SHP77 (cell line): Measurements from ENCODE around the gene MRTO4.
A peak's percentile ranks its signal among the peaks of the same experiment; 100 is the strongest.
"Not testable (repeated sequence)": the region's sequence is repeated elsewhere in the genome, so short reads cannot be mapped to it uniquely, and the experiment has no call there.

Source experiments
- DNase-seq, 2 experiments: peaks; one replicate each; lab custom pipeline; 2025; lab: John Stamatoyannopoulos, UW

Gene MRTO4

DNA sequence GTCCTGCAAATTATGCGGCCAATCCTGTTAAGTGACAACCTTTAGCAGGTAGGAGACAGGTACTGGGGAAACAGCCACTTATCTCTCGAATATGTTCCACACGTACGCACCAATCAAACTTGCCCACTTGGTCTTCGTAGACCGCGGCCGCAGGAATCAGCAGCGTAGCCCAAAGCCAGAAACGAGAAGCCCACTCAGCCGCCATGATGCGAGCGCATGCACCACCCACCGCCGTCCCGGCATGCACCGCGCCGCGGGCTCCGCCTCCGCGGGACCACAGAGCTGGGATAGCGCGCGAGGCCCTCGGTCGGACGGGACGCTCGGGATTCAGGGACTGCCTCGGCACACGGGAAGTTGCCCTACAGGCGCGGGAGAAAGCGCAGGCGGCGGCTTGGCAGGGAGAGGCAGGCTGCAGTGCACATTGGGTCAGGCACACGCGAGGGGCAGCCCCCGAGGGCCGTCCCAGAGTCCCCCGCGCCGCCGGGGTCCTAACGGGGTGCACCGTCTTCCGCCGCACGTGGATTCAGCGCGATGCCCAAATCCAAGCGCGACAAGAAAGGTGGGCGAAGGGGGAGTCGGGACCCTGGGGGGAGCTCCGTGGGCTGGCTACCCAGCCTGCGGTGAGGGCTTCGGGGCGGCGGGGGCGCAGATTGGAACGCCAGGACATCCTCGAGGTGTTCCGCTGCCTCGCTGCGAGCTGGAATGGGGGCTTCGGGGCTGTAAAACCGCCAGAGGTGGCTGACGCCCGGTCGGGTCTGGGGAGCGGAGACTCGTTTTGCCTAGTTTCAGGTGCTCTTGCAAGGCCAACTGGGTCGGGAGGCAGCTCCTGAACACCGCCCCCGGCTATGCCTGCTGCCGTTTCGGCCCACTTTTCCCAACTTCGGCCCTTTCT, at the start of gene MRTO4, which contains the start of gene EMC1:
TSS of gene MRTO4 (plus strand) at position 501 of the 892 bp plus-strand sequence. CDS start at position 532, 31 bp downstream.
TSS of gene EMC1 (minus strand) at position 220 of the 892 bp plus-strand sequence. CDS start at position 205, 15 bp downstream.
- DNase-seq: peak; percentile 70 to 83

DNA sequence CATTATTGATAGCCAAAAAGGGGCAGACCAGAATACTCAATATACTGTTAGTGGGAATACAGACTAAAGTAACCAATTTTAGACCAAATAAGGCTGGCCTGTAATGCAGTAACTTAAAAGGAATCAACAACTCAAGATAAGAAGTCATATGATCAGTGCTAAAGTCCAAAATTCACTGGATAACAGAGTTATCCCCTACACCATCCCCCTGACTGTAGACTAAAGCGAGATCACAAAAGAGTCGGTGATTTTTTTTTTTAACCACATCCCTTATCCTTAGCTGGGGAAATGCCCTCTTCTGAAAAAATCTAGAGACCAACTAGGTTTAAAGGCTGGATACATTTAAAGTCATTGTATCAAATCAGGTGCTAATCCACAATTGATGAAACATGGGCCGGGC, 49.2 kb upstream of the MRTO4 start:
- DNase-seq: no peak

DNA sequence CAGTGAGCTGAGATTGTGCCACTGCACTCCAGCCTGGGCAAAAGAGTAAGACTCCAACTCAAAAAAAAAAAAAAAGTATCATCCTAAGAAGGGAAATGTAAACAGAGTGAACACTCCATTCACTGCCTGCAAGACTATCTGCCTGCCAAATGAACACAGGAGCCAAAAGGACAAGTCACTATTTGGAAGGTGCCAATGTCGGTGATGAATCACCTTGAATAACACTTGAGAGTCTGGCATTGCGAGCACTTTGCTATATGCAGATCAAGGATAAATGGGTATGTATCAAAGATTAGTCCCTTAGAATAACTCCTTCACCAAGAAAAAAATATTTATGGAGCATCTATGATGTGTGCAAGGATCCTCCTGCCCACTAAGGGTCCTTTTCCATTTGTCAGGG, 48.2 kb upstream of the MRTO4 start:
- DNase-seq: no peak

- DNase-seq: no peak
These were observed 46.9 kb upstream of the MRTO4 start for GRCh38 chr1:19204446-19205266.

DNA sequence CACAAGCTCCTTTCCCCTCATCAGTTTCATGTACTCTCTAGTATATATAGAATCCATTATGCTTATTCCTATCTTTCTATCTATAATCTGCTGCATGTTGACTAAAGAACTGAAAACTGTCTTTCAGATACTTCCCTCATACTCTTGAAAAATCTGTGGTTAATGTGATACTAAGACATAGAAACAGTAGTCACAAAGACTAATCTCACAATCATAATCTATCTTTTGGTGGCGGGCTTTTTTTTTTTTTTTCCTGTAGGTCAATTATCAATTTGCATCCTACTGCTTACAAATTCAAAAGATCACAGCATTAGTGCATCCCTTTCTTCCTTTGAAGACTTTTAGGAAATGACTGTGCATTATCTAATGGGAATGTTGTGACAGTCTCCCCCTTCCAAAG, 46.2 kb upstream of the MRTO4 start:
- no peak for DNase-seq

- DNase-seq: no peak
These were observed 45.8 kb upstream of the MRTO4 start for GRCh38 chr1:19205845-19206244.

DNA sequence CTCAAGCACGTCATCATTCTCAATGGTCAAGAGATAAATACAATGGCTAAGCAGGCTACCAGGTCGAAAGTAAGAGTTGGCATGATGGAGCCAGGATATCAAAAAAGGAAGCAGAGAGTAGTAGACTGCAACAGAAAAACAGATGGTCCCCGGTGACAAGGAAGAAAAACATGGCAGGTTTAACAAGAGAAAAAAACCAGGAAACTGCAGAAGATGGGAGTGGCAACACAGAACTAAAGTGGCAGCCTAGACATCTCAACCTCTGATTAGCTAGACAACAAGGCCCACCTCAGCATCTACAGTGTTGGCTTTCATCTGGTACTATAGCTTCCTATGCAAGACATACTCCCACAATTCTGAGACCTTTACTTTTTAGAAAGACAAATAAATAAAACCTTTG, 44.7 kb upstream of the MRTO4 start:
- no peak for DNase-seq

DNA sequence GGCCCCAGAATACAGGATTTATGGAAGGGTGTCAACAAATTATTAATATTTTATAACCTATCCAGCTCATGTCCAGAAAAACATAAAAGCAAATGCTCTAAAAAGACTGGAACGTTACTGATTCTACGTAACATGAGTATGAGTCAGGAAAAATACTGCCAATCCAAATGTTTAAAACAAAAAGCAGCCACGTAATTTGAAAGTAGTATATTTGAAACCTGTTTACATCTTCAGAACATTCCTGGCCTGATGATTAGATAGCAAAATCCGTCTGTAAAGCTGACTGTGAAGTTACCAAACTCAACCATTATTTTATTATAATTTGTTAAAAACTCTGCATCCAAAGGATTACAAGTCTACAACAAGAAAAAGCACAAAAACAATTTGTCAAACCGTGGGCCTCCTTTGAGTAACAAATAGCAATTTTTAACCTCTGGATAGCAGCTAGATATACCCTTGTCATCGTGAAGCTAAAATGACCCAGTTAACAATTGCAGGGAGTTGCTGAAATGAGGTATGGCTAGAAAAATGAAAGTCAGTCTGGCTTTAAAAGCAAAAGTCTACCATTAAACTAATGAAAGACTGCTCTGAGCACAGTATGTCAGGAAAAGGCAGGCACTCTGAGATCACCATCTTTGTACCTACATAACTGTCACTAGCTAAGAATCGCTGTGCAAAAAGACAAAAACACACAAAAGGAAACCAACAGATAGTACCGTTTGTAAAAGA, 42.7 kb upstream of the MRTO4 start:
- no peak for DNase-seq

GRCh38 chr1:19209439-19209989, 42.1 kb upstream of the MRTO4 start:
- DNase-seq: no peak

GRCh38 chr1:19209990-19210771, 41.4 kb upstream of the MRTO4 start, which contains the start of gene UBR4:
TSS of gene UBR4 (minus strand) at chr1:19210266. CDS start at chr1:19210248, 18 bp downstream.
- peak; percentile 95 to 96 for DNase-seq

DNA sequence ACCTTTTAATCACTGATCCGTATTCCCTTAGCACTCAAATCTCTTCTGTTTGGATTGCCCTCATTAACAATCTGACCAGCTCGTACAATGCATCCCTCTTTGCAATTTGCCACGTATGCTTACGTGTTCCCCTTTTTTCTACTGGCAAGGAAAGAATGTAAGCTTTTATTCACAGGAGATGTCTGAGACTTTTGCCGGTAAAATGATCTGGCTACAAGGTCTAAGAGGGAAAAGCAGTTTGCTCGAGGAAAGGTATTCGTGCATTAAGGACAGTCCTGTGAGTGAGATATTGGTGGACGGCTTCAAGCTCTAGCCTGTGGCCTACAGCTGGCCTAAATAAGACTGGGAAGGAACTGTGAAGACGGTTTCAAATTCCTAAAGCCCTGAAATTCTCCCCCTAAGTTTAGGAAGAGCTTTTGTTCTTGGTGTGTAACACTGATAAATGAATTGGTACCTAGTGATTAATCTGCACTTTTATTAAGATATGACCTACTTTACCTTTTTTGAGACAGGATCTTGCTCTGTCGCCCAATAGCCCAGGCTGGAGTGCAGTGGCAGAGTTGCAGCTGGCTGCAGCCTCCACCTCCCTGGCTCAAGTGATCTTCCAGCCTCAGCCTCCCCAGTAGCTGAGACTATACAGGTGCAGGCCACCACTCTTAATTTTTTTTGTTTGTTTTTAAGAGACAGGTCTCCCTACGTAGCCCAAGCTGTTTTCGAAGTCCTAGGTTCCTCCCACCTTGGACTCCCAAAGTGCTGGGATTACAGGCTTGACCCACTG, 40.6 kb upstream of the MRTO4 start:
- no peak for DNase-seq

GRCh38 chr1:19212167-19212566, 39.4 kb upstream of the MRTO4 start:
- no peak for DNase-seq

- DNase-seq: no peak
These were observed 38.0 kb upstream of the MRTO4 start for GRCh38 chr1:19213580-19213979.

DNA sequence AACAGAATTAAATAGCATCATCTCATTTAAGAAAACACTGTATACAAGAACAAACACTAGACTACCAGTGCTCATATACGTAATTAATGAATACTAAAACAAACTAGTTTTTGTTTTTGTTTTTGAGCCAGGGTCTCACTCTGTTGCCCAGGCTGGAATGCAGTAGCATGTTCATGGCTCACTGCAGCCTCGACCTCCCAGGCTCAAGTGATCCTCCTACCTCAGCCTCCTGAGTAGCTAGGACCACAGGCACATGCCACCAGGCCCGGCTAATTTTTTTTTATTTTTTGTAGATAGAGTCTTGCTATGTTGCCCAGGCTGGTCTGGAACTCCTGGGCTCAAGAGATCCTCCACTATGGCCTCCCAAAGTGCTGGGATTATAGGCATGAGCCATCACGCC, 35.0 kb upstream of the MRTO4 start:
- DNase-seq: not testable (repeated sequence)

- DNase-seq: no peak
These were observed 32.2 kb upstream of the MRTO4 start for GRCh38 chr1:19219451-19219850.

DNA sequence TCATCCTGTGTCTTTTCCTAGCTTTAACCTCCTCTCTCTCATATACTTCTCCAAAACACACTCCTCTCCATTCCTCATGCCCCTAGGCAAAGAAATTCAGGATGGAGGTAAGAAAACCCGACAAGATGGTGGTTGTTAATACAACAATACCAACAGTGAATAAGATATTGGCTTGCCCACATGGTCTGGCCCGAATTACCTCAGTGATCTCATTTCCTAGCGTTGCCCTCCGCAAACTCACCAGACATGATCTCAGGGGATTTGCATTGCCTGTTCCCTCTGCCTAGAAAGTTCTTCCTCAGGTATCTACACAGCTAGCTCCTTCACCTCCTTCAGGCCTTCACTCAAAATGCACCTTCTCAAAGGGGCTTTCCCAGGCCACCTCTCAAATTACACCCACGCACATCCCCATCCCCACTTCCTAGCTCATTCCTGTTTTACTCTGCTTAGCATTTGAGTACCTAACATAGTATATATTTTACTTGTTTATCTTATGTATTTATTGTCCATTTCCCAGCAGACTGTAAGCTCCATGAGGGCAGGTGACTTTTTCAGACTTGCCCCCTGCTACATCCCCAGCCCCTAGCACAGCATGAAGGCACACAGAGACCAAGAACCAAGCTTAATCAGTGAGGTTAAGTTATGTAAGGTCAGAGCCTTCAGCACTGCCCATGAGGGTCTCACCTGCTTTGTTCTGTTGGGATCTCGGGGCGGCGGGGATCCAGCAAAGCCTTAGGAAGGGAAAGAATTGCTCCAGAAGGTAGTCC, 31.3 kb upstream of the MRTO4 start:
- DNase-seq: no peak

DNA sequence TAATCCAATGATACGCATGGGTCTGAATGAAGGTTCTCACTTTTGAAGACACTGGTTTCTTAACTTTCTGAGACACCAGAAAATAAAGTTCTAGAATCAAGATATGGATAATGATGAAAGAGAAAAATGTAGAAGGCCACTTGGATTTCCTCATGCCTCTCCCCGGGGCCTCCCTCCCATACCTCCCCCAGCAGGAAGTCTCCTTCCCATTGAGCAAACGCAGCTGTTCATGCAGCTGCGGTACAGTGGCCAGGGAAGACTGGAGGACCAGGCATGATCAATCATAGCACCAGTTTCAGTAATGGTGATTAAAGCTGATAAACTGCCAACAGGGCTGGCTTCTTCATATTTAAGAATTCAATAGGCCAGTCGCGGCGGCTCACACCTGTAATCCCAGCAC, 30.6 kb upstream of the MRTO4 start:
- DNase-seq: peak; percentile 9 to 42

- no peak for DNase-seq
These were observed 29.0 kb upstream of the MRTO4 start for GRCh38 chr1:19222573-19222972.
